WTC11 (cell line): ENCODE results near the gene SYNPO. TPM values are rescaled to one million over a fixed set of nuclear protein-coding genes. Genes with fewer than 3 reads are reported as not detected.

ENCODE experiments used
- ATAC-seq: fragments of 200-7000 bp; cut with Tn5 transposase; 2 replicates; pipeline ENCODE4 v1.10.0; 2021; ENCODE audit warnings: mild to moderate bottlenecking, moderate library complexity
- CTCF ChIA-PET: fragments of 300-600 bp; sonication (Branson Sonifier 250); formaldehyde crosslinking; loops from one replicate; lab custom pipeline; 2021; ENCODE audit warnings: antibody characterized with exemption; lab: Charles Lee
- POLR2A ChIA-PET: fragments of 350-600 bp; sonication (Branson Sonifier 250); formaldehyde crosslinking; loops from one replicate; lab custom pipeline; 2021; ENCODE audit warnings: antibody characterized with exemption; lab: Charles Lee
- DNase-seq: peaks from one replicate; pipeline ENCODE4 v3.0.0; 2021; ENCODE audit warnings: low spot score
- H3K27ac Mint-ChIP-seq: 2 replicates; pipeline ENCODE4 v1.8.0; 2021; ENCODE audit warnings: mixed read lengths
- H3K27me3 Mint-ChIP-seq: 2 replicates; pipeline ENCODE4 v1.8.0; 2021; ENCODE audit warnings: low read depth, mild to moderate bottlenecking, moderate library complexity, mixed read lengths
- H3K36me3 Mint-ChIP-seq: 2 replicates; pipeline ENCODE4 v1.8.0; 2021; ENCODE audit warnings: mixed read lengths
- H3K4me1 Mint-ChIP-seq: 2 replicates; pipeline ENCODE4 v1.8.0; 2022; ENCODE audit warnings: mixed read lengths
- H3K4me3 Mint-ChIP-seq: 2 replicates; pipeline ENCODE4 v1.8.0; 2021; ENCODE audit warnings: mild to moderate bottlenecking, moderate library complexity, mixed read lengths
- H3K9me3 Mint-ChIP-seq: 2 replicates; pipeline ENCODE4 v1.8.0; 2021; ENCODE audit warnings: mixed read lengths
- ATF3 ChIP-seq: sonication (generic); formaldehyde crosslinking; conservative IDR thresholded peaks from 2 replicates; pipeline ENCODE4 v1.8.1; 2022; ENCODE audit warnings: mild to moderate bottlenecking, missing genetic modification reagents
- ATF6 ChIP-seq: sonication (generic); formaldehyde crosslinking; IDR thresholded peaks from 2 replicates; pipeline ENCODE4 v1.8.1; 2023; ENCODE audit warnings: mild to moderate bottlenecking, missing genetic modification reagents
- CTCF ChIP-seq: fragments of 200-600 bp; IDR thresholded peaks from 2 replicates; pipeline ENCODE4 v1.8.0; 2022; ENCODE audit warnings: antibody characterized with exemption
- ERG ChIP-seq: fragments of 250-450 bp; sonication (Bioruptor Pico); IDR thresholded peaks from 2 replicates; pipeline ENCODE4 v1.8.0; 2021; ENCODE audit warnings: mild to moderate bottlenecking
- FOXP4 ChIP-seq: sonication (generic); formaldehyde crosslinking; IDR thresholded peaks from 2 replicates; pipeline ENCODE4 v1.8.0; 2022; ENCODE audit warnings: mild to moderate bottlenecking, missing genetic modification reagents
- IRF1 ChIP-seq: sonication (generic); formaldehyde crosslinking; IDR thresholded peaks from 2 replicates; pipeline ENCODE4 v1.8.0; 2023; ENCODE audit warnings: missing genetic modification reagents
- JAZF1 ChIP-seq: fragments of 250-450 bp; sonication (Bioruptor Pico); IDR thresholded peaks from 2 replicates; pipeline ENCODE4 v1.9.0; 2021; ENCODE audit warnings: moderate library complexity, mild to moderate bottlenecking, inconsistent platforms
- NR1H2 ChIP-seq: sonication (generic); formaldehyde crosslinking; IDR thresholded peaks from 2 replicates; pipeline ENCODE4 v1.9.0; 2021; ENCODE audit warnings: mild to moderate bottlenecking, moderate library complexity, missing genetic modification reagents
- NR3C1 ChIP-seq: sonication (generic); formaldehyde crosslinking; conservative IDR thresholded peaks from 2 replicates; pipeline ENCODE4 v1.8.1; 2023; ENCODE audit warnings: low read depth, mild to moderate bottlenecking, missing genetic modification reagents
- TEAD1 ChIP-seq: sonication (generic); formaldehyde crosslinking; IDR thresholded peaks from 2 replicates; pipeline ENCODE4 v1.8.0; 2022; ENCODE audit warnings: mild to moderate bottlenecking, missing genetic modification reagents
- ZNF138 ChIP-seq: sonication (generic); formaldehyde crosslinking; conservative IDR thresholded peaks from 2 replicates; pipeline ENCODE4 v1.8.1; 2022; ENCODE audit warnings: mild to moderate bottlenecking, moderate library complexity, missing genetic modification reagents
- ZNF281 ChIP-seq: sonication (generic); formaldehyde crosslinking; IDR thresholded peaks from 2 replicates; pipeline ENCODE4 v1.8.0; 2023; ENCODE audit warnings: mild to moderate bottlenecking, missing genetic modification reagents
- ZNF423 ChIP-seq: fragments of 250-450 bp; sonication (Bioruptor Pico); IDR thresholded peaks from 2 replicates; pipeline ENCODE4 v2.1.2; 2022; ENCODE audit warnings: mild to moderate bottlenecking, moderate library complexity
- ZNF512 ChIP-seq: sonication (generic); formaldehyde crosslinking; IDR thresholded peaks from 2 replicates; pipeline ENCODE4 v1.8.1; 2022; ENCODE audit warnings: missing genetic modification reagents, borderline replicate concordance
- total RNA-seq: library from RNA; stranded (reverse); gene quantifications from 3 replicates; pipeline ENCODE4 v1.2.3, GENCODE V29; 2021

Gene SYNPO
- total RNA-seq, 1 experiment from 2014 or later: 2.1 TPM

GRCh38 chr5:150628936-150629485 is 11.4 kb upstream of the SYNPO start (continued):
- no peak for TF ChIP-seq ZNF512 (CRISPR knock-in tag)

- POLR2A ChIA-PET: no interaction called here
- ATAC-seq: no peak
- peaks cover 11% of the 10 kb centered on the region for H3K27me3 Mint-ChIP-seq
- H3K4me3 Mint-ChIP-seq: no peak overlapping the region
- no peak overlapping the region for H3K27ac Mint-ChIP-seq
- H3K36me3 Mint-ChIP-seq: no peaks in the 10 kb centered on the region
- peaks cover 4% of the 10 kb centered on the region; the same call in 1 of the 2 replicates for H3K4me1 Mint-ChIP-seq
- CTCF ChIA-PET: interaction anchor here (2.1 to 2.9 kb wide), 2 partner anchors 26 to 69 kb away, joined by 5 to 12 read pairs; no protein-coding TSS in a partner anchor
- TF ChIP-seq NR1H2 (CRISPR knock-in tag) (no peak), FOXP4 (CRISPR knock-in tag) (no peak), ZNF281 (no peak), ATF3 (CRISPR knock-in tag) (no peak), JAZF1 (CRISPR knock-in tag) (no peak), ERG (CRISPR knock-in tag) (no peak), ATF6 (no peak)
- no peaks in the 10 kb centered on the region for H3K9me3 Mint-ChIP-seq
- no peak for DNase-seq
Measured at GRCh38 chr5:150630016-150630415, 10.4 kb upstream of the SYNPO start.

- ChIA-PET POLR2A (no interaction called here), CTCF (interaction anchor here (1.2 to 2.9 kb wide), 3 partner anchors 25 to 70 kb away, joined by 3 to 12 read pairs (median 5); partner anchors contain the start of gene RBM22)
- H3K9me3 Mint-ChIP-seq: no peaks in the 10 kb centered on the region
- H3K27ac Mint-ChIP-seq: peak overlapping the region; percentile 33; the same call in 1 of the 2 replicates
- H3K27me3 Mint-ChIP-seq: peaks cover 7% of the 10 kb centered on the region
- peaks cover 4% of the 10 kb centered on the region; the same call in 1 of the 2 replicates for H3K4me1 Mint-ChIP-seq
- no peak for DNase-seq
- H3K4me3 Mint-ChIP-seq: no peak overlapping the region
- no peaks in the 10 kb centered on the region for H3K36me3 Mint-ChIP-seq
- no peak for ATAC-seq
- TF ChIP-seq ZNF423 (CRISPR knock-in tag): no peak
- no peak for TF ChIP-seq CTCF
- no peak for TF ChIP-seq ZNF138
- no peak for TF ChIP-seq NR3C1 (CRISPR knock-in tag)
- no peak for TF ChIP-seq TEAD1
- TF ChIP-seq ZNF512 (CRISPR knock-in tag): no peak
- TF ChIP-seq IRF1 (CRISPR knock-in tag): no peak
Measured at GRCh38 chr5:150630461-150631325, 9.8 kb upstream of the SYNPO start.
